H9 (cell line): ENCODE results near the gene CSTF3. TPM values are rescaled to one million over a fixed set of nuclear protein-coding genes. Genes with fewer than 3 reads are reported as not detected.

Source experiments
- DNase-seq: peaks from one replicate; pipeline ENCODE4 v3.0.0-alpha.2; 2017
- H2AFZ ChIP-seq: one replicate; pipeline ENCODE4 v1.6.1; 2013; ENCODE audit warnings: mild to moderate bottlenecking, low read length, control low read depth, moderate library complexity
- H2AK5ac ChIP-seq: 2 replicates; pipeline ENCODE4 v1.6.1; 2013; ENCODE audit warnings: low read length, control low read depth, mixed read lengths; ENCODE audit not compliant: insufficient read length
- H2BK120ac ChIP-seq: one replicate; pipeline ENCODE4 v1.6.1; 2013; ENCODE audit warnings: low read depth, mild to moderate bottlenecking, low read length, control low read depth, inconsistent platforms; ENCODE audit not compliant: poor library complexity, severe bottlenecking
- H2BK12ac ChIP-seq: 2 replicates; pipeline ENCODE4 v1.6.1; 2013; ENCODE audit warnings: low read length, control low read depth, mixed read lengths, low read depth; ENCODE audit not compliant: insufficient read length
- H2BK15ac ChIP-seq: 2 replicates; pipeline ENCODE4 v1.6.1; 2013; ENCODE audit warnings: low read depth, low read length, control low read depth
- H2BK20ac ChIP-seq: one replicate; pipeline ENCODE4 v1.6.1; 2013; ENCODE audit warnings: low read depth, mild to moderate bottlenecking, low read length, control low read depth, inconsistent platforms; ENCODE audit not compliant: poor library complexity, severe bottlenecking
- H2BK5ac ChIP-seq: 2 replicates; pipeline ENCODE4 v1.6.1; 2013; ENCODE audit warnings: low read length, control low read depth, mixed read lengths; ENCODE audit not compliant: insufficient read length
- H3K14ac ChIP-seq: 2 replicates; pipeline ENCODE4 v1.6.1; 2013; ENCODE audit warnings: low read length, control low read depth; ENCODE audit not compliant: insufficient read depth
- H3K18ac ChIP-seq: 2 replicates; pipeline ENCODE4 v1.6.1; 2013; ENCODE audit warnings: low read depth, mild to moderate bottlenecking, mixed read lengths, low read length, control low read depth; ENCODE audit not compliant: insufficient read length
- H3K23ac ChIP-seq: 2 replicates; pipeline ENCODE4 v1.6.1; 2013; ENCODE audit warnings: low read length, control low read depth, mixed read lengths, low read depth; ENCODE audit not compliant: insufficient read length
- H3K23me2 ChIP-seq: 2 replicates; pipeline ENCODE4 v1.6.1; 2013; ENCODE audit warnings: low read depth, mild to moderate bottlenecking, mixed read lengths, low read length, control low read depth; ENCODE audit not compliant: insufficient read length, poor library complexity, severe bottlenecking
- H3K27ac ChIP-seq: 2 replicates; pipeline ENCODE4 v1.5.1; 2013; ENCODE audit warnings: low read length, control low read depth, mixed read lengths, low read depth; ENCODE audit not compliant: insufficient read length
- H3K27me3 ChIP-seq: 2 replicates; pipeline ENCODE4 v1.6.1; 2013; ENCODE audit warnings: low read length, control low read depth, inconsistent platforms; ENCODE audit not compliant: insufficient read depth
- H3K4ac ChIP-seq: 2 replicates; pipeline ENCODE4 v1.6.1; 2013; ENCODE audit warnings: low read depth, mild to moderate bottlenecking, control low read depth, inconsistent platforms, low read length, moderate library complexity
- H3K4me1 ChIP-seq: 2 replicates; pipeline ENCODE4 v1.6.1; 2013; ENCODE audit warnings: low read length, control low read depth, inconsistent platforms; ENCODE audit not compliant: insufficient read depth
- H3K4me2 ChIP-seq: 2 replicates; pipeline ENCODE4 v1.6.1; 2013; ENCODE audit warnings: low read length, control low read depth, mixed read lengths; ENCODE audit not compliant: insufficient read length, insufficient read depth
- H3K56ac ChIP-seq: 2 replicates; pipeline ENCODE4 v1.6.1; 2013; ENCODE audit warnings: low read depth, mild to moderate bottlenecking, mixed read lengths, low read length, control low read depth; ENCODE audit not compliant: insufficient read length
- H3K79me1 ChIP-seq: 2 replicates; pipeline ENCODE4 v1.6.1; 2013; ENCODE audit warnings: low read depth, mild to moderate bottlenecking, moderate library complexity, low read length, control low read depth, inconsistent platforms; ENCODE audit not compliant: insufficient read depth, poor library complexity, severe bottlenecking
- H3K79me2 ChIP-seq: 2 replicates; pipeline ENCODE4 v1.6.1; 2013; ENCODE audit warnings: low read length, control low read depth, inconsistent platforms; ENCODE audit not compliant: insufficient read depth
- H3K9ac ChIP-seq: 2 replicates; pipeline ENCODE4 v1.6.1; 2013; ENCODE audit warnings: low read length, control low read depth, mixed read lengths; ENCODE audit not compliant: insufficient read length; ENCODE audit errors: extremely low read depth
- H3K9me3 ChIP-seq: one replicate; pipeline ENCODE4 v1.6.1; 2013; ENCODE audit warnings: low read depth, low read length, inconsistent platforms; ENCODE audit not compliant: control insufficient read depth
- H3T11ph ChIP-seq: one replicate; pipeline ENCODE4 v1.6.1; 2013; ENCODE audit warnings: mild to moderate bottlenecking, low read length, control low read depth, inconsistent platforms
- H4K20me1 ChIP-seq: one replicate; pipeline ENCODE4 v1.6.1; 2013; ENCODE audit not compliant: control insufficient read depth, insufficient read length, insufficient read depth
- H4K5ac ChIP-seq: 2 replicates; pipeline ENCODE4 v1.6.1; 2013; ENCODE audit warnings: low read depth, mild to moderate bottlenecking, mixed read lengths, low read length, control low read depth; ENCODE audit not compliant: insufficient read length
- H4K8ac ChIP-seq: replicated peaks from 2 replicates; pipeline ENCODE4 v1.6.1; 2013; ENCODE audit warnings: low read length, control low read depth, mixed read lengths, low read depth; ENCODE audit not compliant: insufficient read length
- H4K91ac ChIP-seq: 2 replicates; pipeline ENCODE4 v1.6.1; 2013; ENCODE audit warnings: low read depth, mild to moderate bottlenecking, moderate library complexity, mixed read lengths, low read length, control low read depth; ENCODE audit not compliant: insufficient read length
- H3K27ac Mint-ChIP-seq, 3 experiments: 2 replicates in 2 of 3; 3 replicates in 1 of 3; pipeline ENCODE4 v1.8.0; 2020 to 2021; ENCODE audit warnings: mixed read lengths in 3 of 3, mild to moderate bottlenecking in 1 of 3, moderate library complexity in 1 of 3
- H3K27me3 Mint-ChIP-seq: 2 replicates; pipeline ENCODE4 v1.8.0; 2021; ENCODE audit warnings: low read depth, mild to moderate bottlenecking, moderate library complexity, mixed read lengths
- H3K36me3 Mint-ChIP-seq, 3 experiments: 2 replicates in 2 of 3; 3 replicates in 1 of 3; pipeline ENCODE4 v1.8.0; 2020 to 2021; ENCODE audit warnings: low read depth in 3 of 3, mixed read lengths in 3 of 3; ENCODE audit not compliant: insufficient read depth in 1 of 3
- H3K4me1 Mint-ChIP-seq, 2 experiments: 2 replicates each; pipeline ENCODE4 v1.8.0; 2020; ENCODE audit warnings: mixed read lengths in 2 of 2
- H3K4me3 Mint-ChIP-seq, 2 experiments: 2 replicates in 1 of 2; 3 replicates in 1 of 2; pipeline ENCODE4 v1.8.0; 2020 to 2021; ENCODE audit warnings: mild to moderate bottlenecking in 2 of 2, mixed read lengths in 2 of 2, moderate library complexity in 1 of 2
- H3K9me3 Mint-ChIP-seq, 2 experiments: 2 replicates in 1 of 2; 3 replicates in 1 of 2; pipeline ENCODE4 v1.8.0; 2020; ENCODE audit warnings: mild to moderate bottlenecking in 2 of 2, mixed read lengths in 2 of 2, moderate library complexity in 1 of 2
- WGBS: extraction: QIAGEN DNeasy Blood & Tissue Kit; methylation state at CpG from one replicate; pipeline ENCODE4 v1.1.7; 2013; ENCODE audit warnings: missing lambda C conversion rate, low lambda C conversion rate, mixed read lengths; ENCODE audit not compliant: insufficient read length; ENCODE audit errors: extremely low coverage; 5-methylcytosine and 5-hydroxymethylcytosine counted together
- total RNA-seq: library from RNA; stranded (reverse); gene quantifications from 2 replicates; pipeline ENCODE4 v1.2.1, GENCODE V29; 2021
- TF ChIP-seq, protein P1 (sequence below): fragments of 200-600 bp; sonication (generic); conservative IDR thresholded peaks from 3 replicates; pipeline ENCODE4 v1.8.0; 2021; ENCODE audit warnings: antibody characterized with exemption, mild to moderate bottlenecking

The CSTF3 gene
- total RNA-seq, 1 experiment from 2014 or later: 41.5 TPM

DNA sequence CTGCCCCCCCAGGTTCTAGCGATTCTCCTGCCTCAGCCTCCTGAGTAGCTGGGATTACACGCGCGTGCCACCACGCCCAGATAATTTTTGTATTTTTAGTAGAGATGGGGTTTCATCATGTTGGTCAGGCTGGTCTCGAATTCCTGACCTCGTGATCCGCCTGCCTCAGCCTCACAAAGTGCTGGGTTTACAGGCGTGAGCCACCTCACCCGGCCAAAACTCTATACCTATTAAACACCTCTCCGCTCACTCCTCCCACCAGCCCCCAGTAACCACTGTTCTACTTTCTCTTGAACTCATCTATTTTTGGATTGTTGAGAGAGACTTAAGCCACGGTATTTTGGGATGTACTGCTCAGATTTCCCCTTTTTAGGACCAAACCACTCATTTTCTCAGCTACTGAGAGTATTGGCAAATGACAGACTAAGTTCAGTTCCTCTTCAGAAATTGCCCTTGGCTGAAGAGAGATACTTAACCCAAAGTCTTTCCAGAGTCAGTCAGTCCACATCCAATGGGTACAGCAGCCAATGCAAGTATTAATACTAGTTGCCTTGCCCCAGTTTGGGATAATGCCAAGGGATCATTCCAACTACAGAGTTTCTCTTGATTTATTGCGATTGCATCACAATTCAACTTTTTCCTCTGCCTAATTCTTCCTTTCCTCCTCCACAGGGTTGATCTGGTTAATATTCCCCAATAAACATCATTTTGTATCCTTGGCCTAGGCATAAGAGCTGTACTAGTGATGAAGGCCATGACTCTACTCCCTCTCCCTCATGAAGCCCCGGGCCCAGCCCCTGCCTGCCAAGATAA, 36.8 kb upstream of the CSTF3 start:
- Histone ChIP-seq H4K5ac (no peak overlapping the region), H4K91ac (no peak overlapping the region), H3K79me2 (no peaks in the 10 kb centered on the region), H3K4ac (no peak overlapping the region), H3T11ph (no peak overlapping the region), H2BK20ac (no peak overlapping the region), H2BK120ac (no peak overlapping the region), H3K4me1 (no peaks in the 10 kb centered on the region), H3K9ac (no peak overlapping the region), H3K79me1 (no peaks in the 10 kb centered on the region), H3K56ac (no peak overlapping the region), H2BK12ac (no peak overlapping the region), H4K20me1 (no peaks in the 10 kb centered on the region), H3K9me3 (no peaks in the 10 kb centered on the region), H2AFZ (no peak overlapping the region), H4K8ac (no peak overlapping the region), H3K27ac (no peak overlapping the region), H3K23ac (no peak overlapping the region), H3K23me2 (no peaks in the 10 kb centered on the region), H3K27me3 (no peaks in the 10 kb centered on the region), H2AK5ac (no peak overlapping the region), H3K14ac (no peak overlapping the region), H2BK15ac (no peak overlapping the region), H3K18ac (no peak overlapping the region), H2BK5ac (no peak overlapping the region), H3K4me2 (no peak overlapping the region)
- no peaks in the 10 kb centered on the region; a peak in 1 of 5 replicates for H3K9me3 Mint-ChIP-seq
- H3K27me3 Mint-ChIP-seq: no peaks in the 10 kb centered on the region; the same call in 1 of the 2 replicates
- DNase-seq: no peak
- no peak overlapping the region for H3K4me3 Mint-ChIP-seq
- 100% methylated on average over 1 of the region's 14 CpGs for WGBS
- peaks cover 8 to 16% of the 10 kb centered on the region in 2 experiments for H3K4me1 Mint-ChIP-seq
- H3K27ac Mint-ChIP-seq: 0 out of 7 replicates have a peak overlapping the region, but pooled peaks of 1 of the 3 experiments have one; percentile 22
- no peaks in the 10 kb centered on the region; a peak in 1 of 7 replicates for H3K36me3 Mint-ChIP-seq
- TF ChIP-seq, protein P1, sequence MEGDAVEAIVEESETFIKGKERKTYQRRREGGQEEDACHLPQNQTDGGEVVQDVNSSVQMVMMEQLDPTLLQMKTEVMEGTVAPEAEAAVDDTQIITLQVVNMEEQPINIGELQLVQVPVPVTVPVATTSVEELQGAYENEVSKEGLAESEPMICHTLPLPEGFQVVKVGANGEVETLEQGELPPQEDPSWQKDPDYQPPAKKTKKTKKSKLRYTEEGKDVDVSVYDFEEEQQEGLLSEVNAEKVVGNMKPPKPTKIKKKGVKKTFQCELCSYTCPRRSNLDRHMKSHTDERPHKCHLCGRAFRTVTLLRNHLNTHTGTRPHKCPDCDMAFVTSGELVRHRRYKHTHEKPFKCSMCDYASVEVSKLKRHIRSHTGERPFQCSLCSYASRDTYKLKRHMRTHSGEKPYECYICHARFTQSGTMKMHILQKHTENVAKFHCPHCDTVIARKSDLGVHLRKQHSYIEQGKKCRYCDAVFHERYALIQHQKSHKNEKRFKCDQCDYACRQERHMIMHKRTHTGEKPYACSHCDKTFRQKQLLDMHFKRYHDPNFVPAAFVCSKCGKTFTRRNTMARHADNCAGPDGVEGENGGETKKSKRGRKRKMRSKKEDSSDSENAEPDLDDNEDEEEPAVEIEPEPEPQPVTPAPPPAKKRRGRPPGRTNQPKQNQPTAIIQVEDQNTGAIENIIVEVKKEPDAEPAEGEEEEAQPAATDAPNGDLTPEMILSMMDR: no peak
